Frontal cortex (tissue), 4 donors: Measurements from ENCODE around the gene PTGER3. TPM values are rescaled to one million over a fixed set of nuclear protein-coding genes. Genes with fewer than 3 reads are reported as not detected.
A peak's percentile ranks its signal among the peaks of the same experiment; 100 is the strongest.
"Not testable (repeated sequence)": the region's sequence is repeated elsewhere in the genome, so short reads cannot be mapped to it uniquely, and the experiment has no call there.

Experiments used
- DNase-seq, 2 donors: peaks; one replicate each; pipeline ENCODE4 v3.0.0; 2012; ENCODE audit warnings: low spot score in 2 of 2
- FAIRE-seq: peaks from 2 replicates; lab custom pipeline; 2012; peaks lifted over from hg19 to GRCh38; lab: Jason Lieb, UNC
- small RNA-seq: library from RNA; depleted of rRNA; stranded (forward); fragments of <200 nt; gene quantifications from one replicate; pipeline ENCODE3, GENCODE V24; 2014
- total RNA-seq: library from RNA; depleted of rRNA; stranded (reverse); fragments of >200 nt; gene quantifications from one replicate; pipeline ENCODE4 v1.2.3, GENCODE V29; 2014
- donor health status: control.
- donor health status: control.
- donor health status: control.

PTGER3 gene
- total RNA-seq, 1 donor from 2014 or later = 2.4 TPM

GRCh38 chr1:70973754-70974153 is 73.9 kb downstream of the PTGER3 start:
- DNase-seq (no peak), FAIRE-seq (no peak)

GRCh38 chr1:70970407-70970806 is 77.2 kb downstream of the PTGER3 start:
- FAIRE-seq = no peak

DNA sequence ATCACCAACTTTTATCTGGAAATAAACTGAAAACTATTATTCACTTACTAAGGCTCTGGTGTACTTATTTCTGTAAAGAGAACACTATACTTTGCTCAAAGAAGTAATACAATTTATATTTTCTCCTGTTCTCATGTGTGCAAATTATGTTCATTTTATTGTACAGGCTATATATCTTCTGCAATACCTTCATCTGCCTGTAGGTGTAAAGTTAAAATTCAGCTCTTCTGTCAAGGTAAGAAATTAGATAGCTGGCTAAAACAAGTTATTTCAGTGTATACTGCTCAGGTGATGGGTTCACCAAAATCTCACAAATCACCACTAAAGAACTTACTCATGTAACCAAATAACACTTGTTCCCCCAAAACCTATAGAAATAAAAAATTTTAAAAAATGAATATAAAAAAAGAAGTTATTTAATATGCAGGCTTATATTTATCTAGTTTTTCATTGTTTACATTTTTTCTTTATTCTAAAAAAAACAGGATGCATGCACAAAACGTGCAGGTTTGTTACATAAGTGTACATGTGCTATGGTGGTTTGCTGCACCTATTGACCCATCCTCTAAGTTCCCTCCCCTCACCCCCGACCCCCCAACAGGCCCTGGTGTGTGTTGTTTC is 81.5 kb downstream of the PTGER3 start:
- no peak for FAIRE-seq
- no peak for DNase-seq

More at GRCh38 chr1:70970407-70970806, 77.2 kb downstream of the PTGER3 start:
- no peak for DNase-seq

- DNase-seq (no peak), FAIRE-seq (no peak)
Observed at GRCh38 chr1:70963374-70963773, 84.2 kb downstream of the PTGER3 start.

DNA sequence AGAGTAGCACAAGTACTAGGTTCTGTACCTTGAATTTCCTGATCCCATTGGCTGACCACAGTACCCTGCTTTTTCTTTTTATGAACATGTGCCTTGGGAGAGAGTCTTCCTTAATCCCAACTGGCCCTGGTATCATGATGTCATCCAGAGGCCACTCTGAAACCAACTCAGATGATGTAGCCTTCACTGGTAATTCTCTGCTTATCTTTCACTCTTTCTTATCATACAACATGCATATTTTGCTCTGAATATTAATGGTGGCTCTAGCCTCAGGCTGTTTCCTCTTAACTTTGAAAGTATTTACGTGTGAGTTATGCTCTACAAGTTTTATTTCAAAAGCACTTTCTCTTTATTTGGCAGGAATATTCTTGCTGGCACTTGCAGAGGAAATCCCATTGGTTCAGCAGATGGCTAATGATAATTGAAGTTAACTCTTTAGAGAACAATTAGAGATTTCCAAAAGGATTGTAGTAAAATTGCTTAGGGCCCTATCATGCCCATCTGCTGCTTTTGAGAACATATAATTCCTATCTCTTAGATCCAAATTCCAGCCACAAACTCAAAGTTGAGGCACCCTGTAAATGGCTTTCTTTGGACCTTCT is 86.1 kb downstream of the PTGER3 start:
- no peak for FAIRE-seq
- no peak for DNase-seq

GRCh38 chr1:70948396-70949017 is 99.1 kb downstream of the PTGER3 start:
- FAIRE-seq = no peak

DNA sequence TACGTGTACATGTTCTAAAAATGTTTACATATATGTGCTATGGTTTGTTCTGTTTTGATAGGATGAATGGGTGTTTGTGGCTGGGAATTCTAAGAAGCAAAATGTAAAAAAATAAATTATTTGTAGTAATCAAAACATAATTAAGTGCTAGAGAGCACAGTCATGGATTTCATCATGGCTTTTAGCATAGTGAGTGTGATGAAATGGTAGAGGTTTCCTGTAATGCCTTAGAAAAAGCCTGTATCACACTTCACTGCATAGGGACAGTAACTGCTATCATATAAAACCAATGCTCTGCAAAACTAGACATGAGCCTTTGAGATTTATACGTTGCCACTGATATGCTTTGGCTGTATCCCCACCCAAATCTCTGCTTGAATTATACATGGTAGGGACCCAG is 99.8 kb downstream of the PTGER3 start:
- DNase-seq (no peak), FAIRE-seq (no peak)

More at GRCh38 chr1:70948396-70949017, 99.1 kb downstream of the PTGER3 start:
- DNase-seq = no peak

DNA sequence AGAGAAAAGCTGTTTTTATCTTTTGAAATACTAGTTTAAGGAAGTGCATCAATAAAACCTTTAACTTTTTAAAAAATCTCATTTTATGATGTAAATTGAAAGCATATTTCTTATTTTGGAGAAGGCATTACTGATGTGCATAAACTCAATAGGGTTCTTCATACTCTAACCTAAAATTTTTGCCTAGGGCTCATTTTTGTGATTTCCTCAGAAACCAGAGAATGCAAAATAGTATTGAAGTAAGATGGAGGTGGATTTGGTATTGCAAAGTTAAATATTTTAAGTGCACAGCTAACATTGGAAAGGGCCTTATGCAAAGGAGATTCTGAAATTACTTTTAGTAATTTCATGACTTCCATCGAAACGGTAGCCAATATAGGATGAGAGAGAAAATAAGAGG is 101.9 kb downstream of the PTGER3 start:
- FAIRE-seq = no peak
- DNase-seq = no peak

DNA sequence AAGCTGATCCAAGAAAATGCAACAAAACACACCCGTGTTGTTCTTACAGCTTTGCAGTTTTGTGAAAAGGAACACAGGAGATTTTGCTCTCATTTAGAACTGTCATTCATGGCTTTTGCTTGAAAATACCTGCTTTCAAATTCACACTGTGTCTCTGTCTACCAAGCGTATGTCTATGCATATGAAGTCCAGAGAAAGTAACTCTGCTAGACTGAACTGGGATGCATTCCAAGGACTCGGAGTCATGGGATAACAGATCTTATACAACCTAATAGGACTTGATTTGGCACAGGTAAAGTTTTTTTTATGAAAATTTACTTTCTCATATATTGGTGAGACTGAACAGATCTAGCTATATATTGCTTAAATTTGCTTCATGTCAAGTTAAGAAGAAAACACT is 102.4 kb downstream of the PTGER3 start:
- DNase-seq (no peak), FAIRE-seq (no peak)

DNA sequence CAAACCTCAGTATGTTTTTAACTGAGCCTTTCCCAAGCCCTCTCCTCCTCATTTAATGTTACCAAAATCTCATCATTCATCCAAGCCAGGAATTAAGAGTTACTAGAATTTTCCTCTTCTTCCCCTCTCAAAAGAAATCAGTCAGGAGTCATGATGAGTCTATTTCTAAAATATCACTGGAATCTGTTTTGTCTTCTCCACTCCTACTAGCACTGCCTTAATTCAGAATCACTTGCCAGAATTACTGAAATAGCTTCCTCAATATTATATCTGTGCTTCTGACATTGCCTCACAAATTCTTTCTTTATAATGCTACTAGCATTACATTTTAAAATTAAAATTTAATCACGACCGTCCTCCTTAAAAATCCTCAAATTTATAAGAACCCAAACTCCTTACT is 106.1 kb downstream of the PTGER3 start:
- no peak for DNase-seq
- FAIRE-seq = no peak

- not testable (repeated sequence) for FAIRE-seq, DNase-seq
Observed at GRCh38 chr1:70940398-70940797, 107.2 kb downstream of the PTGER3 start.

DNA sequence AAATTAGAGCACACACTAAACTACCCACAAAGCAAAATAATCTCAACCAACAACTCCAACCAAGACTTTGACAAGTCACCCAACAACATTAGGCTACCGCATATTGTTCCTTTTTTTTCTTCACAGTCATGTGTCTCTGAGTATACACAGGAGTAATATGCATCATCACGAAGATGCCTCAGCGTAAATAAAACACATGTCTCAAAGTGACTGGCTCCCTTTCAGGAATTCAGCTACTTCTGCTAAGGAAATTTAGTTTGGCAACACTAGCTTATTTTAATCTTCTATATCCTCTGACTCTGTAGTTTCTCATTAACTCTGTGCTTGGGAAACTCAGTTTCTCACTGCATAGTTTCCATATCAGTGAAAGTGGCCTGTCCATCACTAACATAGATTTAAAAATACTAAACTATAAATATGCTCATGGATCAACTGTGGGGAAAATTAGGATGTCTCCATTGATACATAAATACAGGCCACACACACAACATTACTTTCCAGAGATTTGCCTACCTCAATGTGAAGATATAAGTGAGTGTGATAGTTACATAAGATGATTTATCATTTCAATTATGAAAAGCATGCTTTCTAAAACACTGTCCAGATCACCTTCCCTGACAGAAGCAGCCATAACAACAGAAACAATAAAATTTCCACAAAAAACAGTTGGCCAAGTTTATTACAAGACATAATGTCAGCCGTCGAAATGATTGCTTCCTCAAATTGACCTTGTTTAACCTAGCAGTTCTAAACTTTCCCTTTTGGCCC is 113.2 kb downstream of the PTGER3 start:
- DNase-seq (no peak), FAIRE-seq (no peak)

DNA sequence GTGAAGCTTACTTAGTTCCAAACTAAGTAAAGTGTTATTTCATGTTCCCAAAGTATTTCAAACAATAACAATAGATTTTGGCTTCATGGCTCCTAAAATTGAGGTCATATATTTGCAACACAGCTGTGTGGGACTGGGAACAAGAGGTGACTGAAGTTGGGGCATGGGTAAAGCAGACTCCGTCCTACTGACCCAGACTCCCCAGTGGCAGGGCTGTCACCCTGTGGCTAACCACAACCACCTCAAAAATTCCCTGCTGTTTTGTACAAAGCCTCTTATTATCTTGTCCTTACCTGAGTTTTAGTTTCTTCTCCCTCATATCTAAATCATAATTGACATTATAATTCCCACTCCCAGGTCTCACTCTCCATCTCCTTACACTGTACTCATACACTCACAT is 117.6 kb downstream of the PTGER3 start:
- DNase-seq (no peak), FAIRE-seq (no peak)

GRCh38 chr1:70922196-70922595 is 125.4 kb downstream of the PTGER3 start:
- FAIRE-seq (no peak), DNase-seq (no peak)

Small RNAs within 50 kb of the gene (small RNA-seq; reads per million reads assigned to genes)
- gene MIR186 = 756 reads per million, percentile 99 among the genes with 10 or more reads in this experiment

Other genes with a start within 250 kb of the PTGER3 start
- 64.0 TPM for gene ZRANB2, start 33.2 kb upstream of the PTGER3 start, total RNA-seq